GM23248 (cell line): Measurements from ENCODE around the gene PLEKHD1.

Experiments used
- EZH2 ChIP-seq: fragments of 200-600 bp; sonication (generic); IDR thresholded peaks from 2 replicates; pipeline ENCODE4 v1.6.1; 2018; ENCODE audit warnings: antibody characterized with exemption, mild to moderate bottlenecking; ENCODE audit not compliant: insufficient read depth, poor library complexity, severe bottlenecking
- EZH2phosphoT487 ChIP-seq: fragments of 200-600 bp; sonication (generic); IDR thresholded peaks from 2 replicates; pipeline ENCODE4 v1.6.1; 2018; ENCODE audit warnings: antibody characterized with exemption, moderate library complexity, mild to moderate bottlenecking, low read depth; ENCODE audit not compliant: insufficient read depth

GRCh38 chr14:69518289-69519101, 34.0 kb downstream of the PLEKHD1 start:
- TF ChIP-seq EZH2: no peak
- TF ChIP-seq EZH2phosphoT487: no peak
